Bronchial epithelial cell (primary cell): ENCODE data around the gene THADA. TPM values are rescaled to one million over a fixed set of nuclear protein-coding genes. Genes with fewer than 3 reads are reported as not detected.
A peak's percentile ranks its signal among the peaks of the same experiment; 100 is the strongest.

Experiments used
- DNase-seq: peaks from one replicate; pipeline ENCODE4 v3.0.0-alpha.2; 2010; ENCODE audit warnings: low read depth
- FAIRE-seq: peaks from 2 replicates; lab custom pipeline; 2011; peaks lifted over from hg19 to GRCh38; lab: Jason Lieb, UNC
- H3K27me3 ChIP-seq: 2 replicates; pipeline ENCODE4 v1.5.1; 2011; ENCODE audit warnings: low read length; ENCODE audit not compliant: control insufficient read depth, insufficient read depth
- H3K36me3 ChIP-seq: 2 replicates; pipeline ENCODE4 v1.5.1; 2011; ENCODE audit warnings: low read length; ENCODE audit not compliant: control insufficient read depth, insufficient read depth
- H3K4me3 ChIP-seq: 2 replicates; pipeline ENCODE4 v1.5.1; 2011; ENCODE audit warnings: mild to moderate bottlenecking, low read depth, low read length, control low read depth
- total RNA-seq: library from RNA; depleted of rRNA; stranded (reverse); fragments of >200 nt; gene quantifications from 2 replicates; pipeline ENCODE4 v1.2.1, GENCODE V29; 2014
- TF ChIP-seq, protein P1 (sequence below): IDR thresholded peaks from 2 replicates; pipeline ENCODE4 v1.5.1; 2011; ENCODE audit warnings: mild to moderate bottlenecking, moderate library complexity, low read length, control low read depth, inconsistent platforms; ENCODE audit not compliant: insufficient read depth, severe bottlenecking

The THADA gene
- total RNA-seq, 1 donor from 2014 or later, result 25.8 TPM

DNA sequence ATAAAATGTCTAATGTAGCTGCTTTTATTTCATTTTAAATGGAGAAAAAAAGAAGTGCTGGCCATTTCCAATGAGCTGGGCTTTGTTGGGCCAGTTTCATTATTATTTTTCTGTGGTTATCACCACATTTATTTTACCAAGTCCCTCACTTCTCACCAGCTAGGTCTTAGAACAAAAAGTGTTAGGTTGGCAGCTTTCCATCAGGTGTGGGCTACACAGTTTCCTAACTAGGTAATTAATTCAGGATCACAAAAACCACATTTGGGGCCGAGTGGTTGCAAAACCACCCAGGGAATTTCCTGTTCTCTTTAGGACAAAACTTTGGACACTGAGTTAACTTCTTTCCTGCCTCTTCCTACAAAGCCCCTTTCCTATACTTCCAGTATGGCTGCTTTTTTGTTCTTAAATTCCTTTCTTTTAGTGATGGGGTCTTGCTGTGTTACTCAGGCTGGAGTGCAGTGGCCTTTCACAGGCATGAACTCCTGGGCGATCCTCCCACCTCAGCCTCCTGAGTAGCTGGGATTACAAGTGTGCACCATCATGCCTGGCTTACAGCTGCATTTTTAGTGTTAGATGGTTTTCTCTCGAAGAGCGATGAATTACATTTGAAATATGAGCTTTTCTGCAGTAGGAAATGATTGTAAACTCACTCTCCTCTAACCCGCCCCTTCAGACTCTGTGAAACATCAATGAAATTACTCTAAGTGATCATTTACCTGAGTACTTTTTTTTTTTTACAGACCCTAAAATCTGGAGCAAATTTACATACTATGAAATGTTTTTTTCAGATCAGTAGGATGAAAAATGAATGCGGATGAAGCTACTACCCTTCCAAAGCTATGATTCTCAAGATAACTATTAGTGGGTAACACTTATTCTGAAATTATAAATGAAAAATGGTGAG is 366.8 kb downstream of the THADA start:
- peak; percentile 29 for DNase-seq
- Histone ChIP-seq H3K36me3 (peaks cover 7% of the 10 kb centered on the region), H3K4me3 (no peak overlapping the region), H3K27me3 (no peaks in the 10 kb centered on the region)
- FAIRE-seq, result no peak
- TF ChIP-seq, protein P1, sequence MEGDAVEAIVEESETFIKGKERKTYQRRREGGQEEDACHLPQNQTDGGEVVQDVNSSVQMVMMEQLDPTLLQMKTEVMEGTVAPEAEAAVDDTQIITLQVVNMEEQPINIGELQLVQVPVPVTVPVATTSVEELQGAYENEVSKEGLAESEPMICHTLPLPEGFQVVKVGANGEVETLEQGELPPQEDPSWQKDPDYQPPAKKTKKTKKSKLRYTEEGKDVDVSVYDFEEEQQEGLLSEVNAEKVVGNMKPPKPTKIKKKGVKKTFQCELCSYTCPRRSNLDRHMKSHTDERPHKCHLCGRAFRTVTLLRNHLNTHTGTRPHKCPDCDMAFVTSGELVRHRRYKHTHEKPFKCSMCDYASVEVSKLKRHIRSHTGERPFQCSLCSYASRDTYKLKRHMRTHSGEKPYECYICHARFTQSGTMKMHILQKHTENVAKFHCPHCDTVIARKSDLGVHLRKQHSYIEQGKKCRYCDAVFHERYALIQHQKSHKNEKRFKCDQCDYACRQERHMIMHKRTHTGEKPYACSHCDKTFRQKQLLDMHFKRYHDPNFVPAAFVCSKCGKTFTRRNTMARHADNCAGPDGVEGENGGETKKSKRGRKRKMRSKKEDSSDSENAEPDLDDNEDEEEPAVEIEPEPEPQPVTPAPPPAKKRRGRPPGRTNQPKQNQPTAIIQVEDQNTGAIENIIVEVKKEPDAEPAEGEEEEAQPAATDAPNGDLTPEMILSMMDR, result no peak

DNA sequence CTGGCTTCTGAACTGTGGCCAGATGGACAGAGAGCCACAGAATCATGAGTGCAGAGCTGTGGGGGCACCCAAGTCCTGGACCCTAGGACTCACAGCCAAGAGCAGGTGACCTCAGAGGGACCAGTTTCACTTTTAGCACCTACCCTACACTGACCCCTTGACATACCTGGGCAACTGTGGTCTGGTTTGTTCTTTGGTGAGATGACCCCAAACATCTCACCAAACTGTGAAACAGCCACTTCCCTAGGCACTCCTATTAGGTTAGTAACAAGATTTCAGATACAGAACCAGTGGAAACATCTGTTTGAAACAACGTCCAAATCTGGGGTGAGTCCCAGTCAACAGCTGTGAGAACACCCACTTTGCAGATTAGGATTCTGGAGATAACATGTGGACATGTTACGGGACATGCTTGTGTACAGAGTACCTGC is 367.5 kb downstream of the THADA start:
- FAIRE-seq (no peak), DNase-seq (no peak)
- TF ChIP-seq, protein P1, result no peak
- Histone ChIP-seq H3K4me3 (no peak overlapping the region), H3K36me3 (peaks cover 8% of the 10 kb centered on the region), H3K27me3 (no peaks in the 10 kb centered on the region)

DNA sequence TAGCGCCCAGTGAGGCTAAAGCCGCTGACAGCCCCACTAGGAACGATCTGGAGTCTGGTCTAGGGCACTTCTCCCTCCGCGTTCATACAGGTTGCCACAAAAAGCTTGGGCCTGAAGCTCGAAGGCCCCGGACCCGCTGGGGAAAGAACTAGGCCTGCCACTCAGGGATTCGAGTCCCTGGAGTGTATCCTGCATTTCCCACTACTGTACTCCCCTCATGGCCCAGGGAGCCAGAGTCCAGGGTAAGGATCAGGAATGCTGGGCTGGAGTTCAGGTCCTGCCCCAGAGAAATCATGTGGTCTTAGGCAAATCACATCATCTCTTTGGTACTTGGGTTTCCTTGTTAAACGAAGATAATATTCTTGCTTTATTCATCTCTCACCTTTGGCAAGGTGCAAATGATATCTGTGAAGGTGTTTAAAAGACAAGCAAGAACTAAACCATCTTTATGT is 368.0 kb downstream of the THADA start:
- H3K36me3 ChIP-seq, result peaks cover 8% of the 10 kb centered on the region
- no peak for FAIRE-seq
- TF ChIP-seq, protein P1, result peak; percentile 60
- no peaks in the 10 kb centered on the region for H3K27me3 ChIP-seq
- no peak for DNase-seq
- H3K4me3 ChIP-seq, result peak overlapping the region; percentile 92

DNA sequence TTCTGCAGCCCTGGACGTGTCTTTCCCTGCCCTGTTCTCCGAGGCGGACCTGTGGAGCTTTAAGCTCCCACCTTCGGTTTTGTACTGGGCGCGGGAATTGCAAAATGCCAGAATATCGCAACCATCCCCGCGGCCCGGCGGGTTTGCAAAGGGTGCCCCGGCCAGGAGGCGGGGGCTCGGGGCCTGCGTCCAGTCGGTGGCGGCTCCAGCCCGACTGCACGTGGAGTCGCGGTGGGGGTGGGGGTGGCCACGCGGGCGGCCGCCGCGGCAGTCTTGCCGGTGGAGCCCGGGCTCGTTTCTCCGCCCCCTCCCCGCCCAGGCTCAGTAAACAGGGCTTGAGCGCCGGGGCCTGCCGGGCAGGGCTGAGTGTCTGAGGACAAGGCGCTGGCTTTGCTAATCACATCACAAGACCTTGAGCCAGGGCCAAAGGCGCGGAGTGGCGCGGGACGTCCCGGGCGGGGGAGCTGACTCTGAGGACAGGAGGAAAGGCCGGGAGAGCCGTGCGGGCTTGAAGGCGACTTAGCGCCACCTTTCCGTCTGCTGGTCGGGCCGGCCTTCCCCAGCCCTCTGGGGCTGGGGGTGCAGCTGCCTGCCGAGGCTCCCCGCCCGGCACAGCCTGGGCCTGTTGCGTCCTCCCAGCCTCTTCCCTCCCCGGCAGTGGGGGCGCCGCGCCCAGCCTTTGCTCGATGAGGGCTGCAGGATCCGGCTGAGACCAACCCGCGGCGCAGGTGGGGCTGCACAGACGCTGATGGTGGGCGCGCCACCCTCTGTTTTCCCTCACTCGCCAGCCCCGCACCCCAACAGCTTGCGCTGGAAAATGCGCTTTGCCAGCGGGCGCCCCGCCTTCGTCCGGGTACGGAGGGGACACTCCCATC is 368.6 kb downstream of the THADA start:
- TF ChIP-seq, protein P1, result no peak
- DNase-seq (peak; percentile 67), FAIRE-seq (no peak)
- peaks cover 8% of the 10 kb centered on the region for H3K36me3 ChIP-seq
- H3K27me3 ChIP-seq, result no peaks in the 10 kb centered on the region
- peak overlapping the region; percentile 92 for H3K4me3 ChIP-seq

DNA sequence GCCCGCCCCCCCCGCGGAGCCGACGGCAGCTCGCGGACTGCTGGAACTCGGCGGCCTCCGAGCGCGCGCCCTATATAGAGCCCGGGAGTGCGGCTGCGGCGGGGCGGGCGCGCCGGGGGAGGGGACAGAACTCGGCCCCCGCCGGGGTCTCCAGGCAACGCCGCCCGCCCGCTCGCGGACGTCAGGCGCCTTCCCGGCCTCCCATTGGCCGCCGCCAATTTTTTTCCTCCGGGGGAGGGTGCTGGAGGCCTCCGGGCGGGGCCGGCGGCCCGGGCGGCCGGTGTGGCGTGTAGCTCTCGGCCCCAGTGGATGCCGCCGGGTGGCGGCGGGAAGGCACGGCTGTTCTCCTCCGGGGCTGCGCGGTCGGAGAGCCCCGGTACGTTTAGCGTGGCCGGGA is 369.3 kb downstream of the THADA start, which contains the start of gene ZFP36L2:
ZFP36L2 (minus strand) TSS at position 49 of the 397 bp plus-strand sequence. CDS start 291 bp downstream, outside the sequence.
- TF ChIP-seq, protein P1, result peak; percentile 31
- Histone ChIP-seq H3K36me3 (peaks cover 8% of the 10 kb centered on the region), H3K27me3 (no peaks in the 10 kb centered on the region), H3K4me3 (peak within 1 kb of the TSS; percentile 92)
- FAIRE-seq, result no peak
- DNase-seq, result peak; percentile 75
